HG02943 (cell line): ENCODE measurements around the gene ITPR1.
"Not testable (repeated sequence)": the region's sequence is repeated elsewhere in the genome, so short reads cannot be mapped to it uniquely, and the experiment has no call there.

Source experiments
- ATAC-seq: cut with Tn5 transposase; IDR thresholded peaks from one replicate; pipeline ENCODE4 v1.9.1; 2021; ENCODE audit warnings: mild to moderate bottlenecking, low read depth, moderate library complexity; ENCODE audit not compliant: unreplicated experiment

Gene ITPR1

DNA sequence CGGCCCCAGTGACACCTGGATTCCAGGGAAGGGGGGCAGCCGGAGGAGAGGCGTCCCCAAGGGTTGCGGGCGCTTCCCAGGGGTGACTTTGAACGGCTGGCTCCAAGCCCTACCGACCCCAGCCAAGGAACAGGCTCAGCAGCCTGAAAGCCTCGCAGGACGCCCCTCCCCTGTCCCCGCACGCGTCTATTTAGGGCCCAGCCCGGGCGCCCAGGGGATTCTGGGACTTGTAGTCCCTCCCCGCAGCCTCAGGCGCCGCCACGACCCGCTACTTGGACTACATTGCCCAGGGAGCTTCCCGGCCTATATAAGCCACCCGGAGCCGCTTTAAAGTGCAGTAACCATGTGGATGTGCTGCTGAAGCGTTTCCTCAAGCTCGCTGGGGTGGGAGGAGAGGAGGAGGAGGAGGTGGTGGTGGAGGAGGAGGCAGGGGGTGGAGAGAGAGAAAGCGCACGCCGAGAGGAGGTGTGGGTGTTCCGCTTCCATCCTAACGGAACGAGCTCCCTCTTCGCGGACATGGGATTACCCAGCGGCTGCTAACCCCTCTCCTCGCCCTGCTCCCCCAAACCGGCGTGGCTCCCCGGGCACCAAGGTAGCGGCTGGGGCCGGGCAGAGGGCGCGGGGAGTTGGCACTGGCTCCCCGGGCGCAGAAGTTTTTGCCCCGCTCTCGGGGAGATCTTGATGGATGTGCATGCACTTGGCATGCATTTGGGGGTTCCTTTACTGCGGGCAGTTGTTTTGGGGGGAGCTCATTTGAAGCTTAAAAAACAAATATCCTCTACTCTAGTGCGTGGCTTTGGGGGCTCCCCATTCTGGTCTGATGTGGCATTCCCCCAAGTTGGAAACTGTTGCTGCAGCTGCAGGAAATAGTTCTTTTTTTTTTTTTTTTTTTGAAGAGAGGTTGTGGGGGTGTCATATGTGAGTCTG is at the start of gene ITPR1:
TSS of gene ITPR1 (plus strand) at position 335 of the 927 bp plus-strand sequence. CDS start 23,144 bp downstream, outside the sequence.
- peak; percentile 92 for ATAC-seq

DNA sequence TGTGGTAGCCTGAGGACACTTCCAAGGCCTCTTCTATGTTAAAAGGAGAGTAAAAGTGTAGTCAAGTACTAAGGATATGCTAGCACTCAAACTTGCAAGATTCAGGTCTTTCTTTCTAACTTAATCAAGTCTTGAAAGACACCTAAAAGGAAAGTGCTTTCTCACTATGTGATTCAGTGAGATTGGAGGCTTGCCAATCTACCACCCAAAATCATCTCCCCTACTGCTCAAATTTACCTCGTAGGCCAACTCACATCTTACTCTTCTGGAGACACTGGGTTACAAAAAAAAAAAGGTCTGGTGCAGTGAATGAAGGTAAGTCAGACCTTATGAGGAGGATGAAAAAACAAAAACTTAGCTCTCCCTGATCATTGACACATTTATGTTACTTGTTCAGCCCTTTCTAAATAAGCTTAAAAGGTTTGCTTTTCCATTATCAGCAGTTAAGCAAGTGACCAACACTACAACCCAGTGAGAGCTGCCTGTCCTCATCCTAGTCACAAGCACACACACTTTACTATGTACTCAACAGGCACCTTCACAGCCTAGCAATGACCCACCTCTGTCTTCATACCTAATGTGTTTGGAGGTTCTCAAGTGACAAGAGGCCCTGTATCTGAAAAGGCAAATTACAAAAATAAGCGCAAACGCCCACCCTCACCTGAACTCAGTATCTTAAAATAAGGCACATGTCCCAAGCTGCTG is 45.7 kb upstream of the ITPR1 start:
- no peak for ATAC-seq

DNA sequence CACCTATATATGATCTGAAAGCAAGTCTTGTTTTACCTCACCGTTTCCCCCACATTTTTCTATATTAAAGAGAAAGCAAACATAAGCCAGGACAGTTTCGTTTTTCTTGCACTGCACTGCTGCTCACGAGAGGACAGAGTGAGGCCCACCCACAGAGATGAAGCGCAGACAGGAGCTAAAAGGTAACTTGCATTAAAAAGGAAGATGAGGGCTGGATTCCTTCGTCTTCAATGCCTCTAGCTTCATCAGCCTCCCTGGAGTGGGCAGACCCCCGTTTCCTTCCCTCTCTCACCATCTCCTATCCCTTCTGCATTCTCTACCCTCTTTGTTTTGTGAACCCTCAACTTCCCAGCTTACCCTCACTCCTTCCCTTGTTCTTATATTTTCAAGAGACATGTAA is 45.0 kb upstream of the ITPR1 start:
- ATAC-seq, result no peak

DNA sequence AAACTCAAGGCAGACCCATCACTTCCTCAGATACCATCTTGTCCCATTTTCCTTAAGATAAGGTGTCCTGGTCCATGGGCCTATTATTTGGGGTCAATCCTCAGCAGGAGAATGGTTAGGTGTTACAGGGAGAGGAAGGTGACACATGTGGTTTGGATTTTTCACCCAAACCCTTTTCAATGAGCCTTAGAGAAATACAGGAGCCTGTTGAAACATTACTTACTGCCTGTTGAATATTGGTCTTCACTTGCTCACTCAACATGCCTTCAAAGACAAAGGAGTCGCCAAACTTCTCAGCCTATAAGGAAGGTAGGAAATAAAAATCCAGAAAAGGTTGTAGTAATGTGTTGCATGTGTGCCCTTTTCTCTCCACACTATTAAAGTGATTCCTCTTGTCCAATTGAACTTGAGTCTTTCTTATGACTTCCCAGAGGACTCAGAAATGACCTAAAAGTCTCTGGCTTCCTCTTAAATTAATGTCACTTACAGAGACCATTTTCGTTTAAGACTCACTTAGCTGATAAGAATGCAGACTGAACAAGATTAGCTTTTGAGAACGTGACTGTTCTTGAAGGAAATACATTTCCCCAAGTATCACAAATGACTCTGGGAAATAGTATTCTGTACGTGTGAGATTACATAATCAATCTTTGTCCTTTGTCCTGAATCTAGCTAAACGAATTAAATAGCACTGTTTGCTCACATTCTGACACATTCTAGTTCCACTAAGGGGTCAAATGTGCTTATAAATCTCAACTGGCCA is 43.9 kb upstream of the ITPR1 start:
- ATAC-seq, result no peak

DNA sequence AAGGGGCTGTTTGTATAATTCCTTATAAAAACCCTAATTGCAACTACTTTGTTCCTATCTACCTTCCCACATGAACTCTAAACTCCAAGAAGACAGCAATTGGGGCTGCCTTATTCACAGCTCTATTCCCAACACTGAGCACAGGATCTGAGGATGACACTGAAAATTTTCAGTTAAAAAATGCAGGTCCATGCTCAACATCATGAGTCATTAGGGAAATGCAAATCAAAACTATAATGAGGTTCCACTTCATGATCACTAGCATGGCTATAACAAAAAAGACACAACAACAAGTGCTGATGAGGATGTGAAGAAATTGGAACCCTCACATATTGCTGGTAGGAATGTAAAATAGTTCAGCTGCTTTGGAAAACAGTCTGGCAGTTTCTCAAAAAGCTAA is 39.0 kb upstream of the ITPR1 start:
- no peak for ATAC-seq

DNA sequence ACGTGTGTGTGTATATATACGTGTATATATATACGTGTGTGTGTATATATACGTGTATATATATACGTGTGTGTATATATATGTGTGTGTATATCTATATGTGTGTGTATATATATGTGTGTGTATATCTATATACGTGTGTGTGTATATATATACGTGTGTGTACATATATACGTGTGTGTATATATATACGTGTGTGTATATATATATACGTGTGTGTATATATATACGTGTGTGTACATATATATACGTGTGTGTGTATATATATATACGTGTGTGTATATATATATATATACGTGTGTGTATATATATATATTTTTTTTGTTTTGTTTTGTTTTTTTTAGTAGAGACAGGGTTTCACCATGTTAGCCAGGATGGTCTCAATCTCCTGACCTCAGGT is 36.4 kb upstream of the ITPR1 start:
- ATAC-seq, result not testable (repeated sequence)

DNA sequence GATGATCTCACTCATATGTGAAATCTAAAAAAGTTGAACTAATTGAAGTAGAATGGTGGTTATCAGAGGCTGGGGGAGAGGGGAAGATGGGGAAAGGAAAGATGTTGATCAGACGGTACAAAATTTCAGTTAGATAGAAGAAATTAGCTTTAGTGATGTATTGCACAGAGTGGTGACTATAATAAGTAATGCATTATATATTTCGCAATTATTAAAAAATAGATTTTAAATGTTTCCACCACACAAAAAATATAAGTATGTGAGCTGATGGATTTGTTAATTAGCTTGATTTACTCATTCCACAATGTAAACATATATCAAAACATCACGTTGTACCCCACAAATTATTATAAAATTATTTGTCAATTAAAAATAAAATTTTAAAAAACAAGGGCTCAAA is 34.2 kb upstream of the ITPR1 start:
- no peak for ATAC-seq

DNA sequence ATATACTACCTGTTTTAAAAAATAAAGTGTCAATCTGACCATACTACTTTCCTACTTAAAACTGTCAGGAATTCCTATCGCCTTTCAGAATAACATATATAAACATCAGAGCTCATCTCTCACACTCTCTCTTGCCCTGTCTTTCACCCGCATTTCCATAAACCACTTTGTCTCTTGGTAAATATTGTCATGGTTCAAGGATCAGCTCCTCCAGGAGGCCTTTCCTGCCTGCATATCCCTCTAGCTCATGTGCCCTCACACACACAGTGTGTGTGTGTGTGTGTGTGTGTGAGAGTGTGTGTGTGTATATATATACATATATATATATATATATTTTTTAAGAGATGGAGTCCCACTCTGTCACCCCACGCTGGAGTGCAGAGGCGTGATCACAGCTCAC is 32.8 kb upstream of the ITPR1 start:
- ATAC-seq, result no peak

DNA sequence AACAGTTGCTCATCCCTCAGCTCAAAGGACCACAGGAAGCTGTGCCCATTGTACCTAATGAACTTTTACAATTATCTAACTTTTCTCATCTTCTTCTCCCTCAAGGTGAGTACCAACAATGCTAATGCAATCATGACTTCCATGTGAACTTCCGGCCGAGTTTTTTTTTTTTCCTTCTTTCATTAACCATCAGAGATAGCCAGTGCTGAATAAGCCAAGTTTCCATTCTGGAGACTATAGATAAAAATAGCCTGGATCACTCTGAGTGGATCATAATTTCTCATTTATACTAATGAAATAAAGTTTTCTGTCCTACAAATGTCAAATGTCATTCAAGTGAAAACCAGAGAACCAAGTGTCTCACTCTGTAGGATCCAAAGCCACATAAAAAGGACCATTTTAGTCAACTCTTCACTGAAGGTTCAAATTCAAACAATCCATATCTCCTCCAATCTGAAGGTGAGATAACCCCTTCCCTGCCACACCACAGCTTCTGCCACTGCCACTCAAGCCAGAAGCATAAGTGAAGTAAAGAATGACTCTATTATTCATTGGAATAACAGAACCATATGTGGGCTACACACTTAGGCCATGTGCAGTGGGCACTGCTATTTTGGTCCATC is 31.6 kb upstream of the ITPR1 start:
- ATAC-seq, result no peak

DNA sequence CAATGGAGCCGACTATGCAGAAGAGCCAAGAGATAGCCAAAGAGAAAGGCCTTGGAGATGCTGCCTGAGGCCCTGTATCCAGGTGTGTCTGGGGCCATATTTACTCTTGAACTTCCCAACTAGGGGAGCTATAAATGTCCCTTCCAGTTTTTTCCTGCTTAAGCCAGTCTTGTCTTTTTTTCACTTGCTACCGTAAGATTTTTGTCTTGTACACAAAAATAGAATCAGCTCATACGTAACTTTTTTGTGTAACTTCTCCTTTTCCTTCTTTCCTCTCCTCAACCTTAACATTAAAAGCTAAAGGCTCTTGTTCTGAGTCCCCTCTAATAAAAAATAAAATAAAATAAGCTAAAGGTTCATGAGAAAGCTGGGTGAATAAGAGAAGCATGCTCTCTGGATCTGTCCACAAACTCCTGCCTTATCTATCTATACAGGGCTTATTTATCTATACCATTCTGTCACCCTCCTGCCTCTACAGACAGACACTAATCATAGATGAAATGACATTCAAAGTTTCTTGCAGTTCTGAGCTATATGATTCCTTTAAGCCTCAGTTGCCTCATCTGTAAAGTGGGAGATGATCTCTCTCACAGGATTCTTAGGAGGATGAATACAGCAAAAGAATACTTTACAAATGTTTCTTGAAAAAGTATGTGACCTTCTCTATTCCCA is 30.6 kb upstream of the ITPR1 start:
- no peak for ATAC-seq

DNA sequence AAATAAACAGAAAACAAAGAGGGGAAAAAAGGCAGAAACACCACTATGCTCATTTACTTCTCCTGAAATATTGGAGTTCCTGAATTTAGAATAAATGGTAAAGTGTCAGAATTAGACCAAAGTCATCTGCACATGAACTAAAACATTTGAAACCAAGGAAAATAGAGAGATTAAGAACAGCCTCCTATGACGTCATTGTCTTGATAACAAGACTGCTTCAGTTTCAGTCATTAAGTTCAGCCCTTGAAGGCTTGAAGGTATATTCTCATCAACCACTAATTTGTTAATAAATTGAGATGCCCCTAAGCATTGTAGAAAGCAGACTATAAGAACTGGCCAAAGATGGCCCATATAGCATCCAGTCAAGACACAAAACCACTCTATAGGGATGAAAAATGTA is 28.6 kb upstream of the ITPR1 start:
- ATAC-seq, result no peak

DNA sequence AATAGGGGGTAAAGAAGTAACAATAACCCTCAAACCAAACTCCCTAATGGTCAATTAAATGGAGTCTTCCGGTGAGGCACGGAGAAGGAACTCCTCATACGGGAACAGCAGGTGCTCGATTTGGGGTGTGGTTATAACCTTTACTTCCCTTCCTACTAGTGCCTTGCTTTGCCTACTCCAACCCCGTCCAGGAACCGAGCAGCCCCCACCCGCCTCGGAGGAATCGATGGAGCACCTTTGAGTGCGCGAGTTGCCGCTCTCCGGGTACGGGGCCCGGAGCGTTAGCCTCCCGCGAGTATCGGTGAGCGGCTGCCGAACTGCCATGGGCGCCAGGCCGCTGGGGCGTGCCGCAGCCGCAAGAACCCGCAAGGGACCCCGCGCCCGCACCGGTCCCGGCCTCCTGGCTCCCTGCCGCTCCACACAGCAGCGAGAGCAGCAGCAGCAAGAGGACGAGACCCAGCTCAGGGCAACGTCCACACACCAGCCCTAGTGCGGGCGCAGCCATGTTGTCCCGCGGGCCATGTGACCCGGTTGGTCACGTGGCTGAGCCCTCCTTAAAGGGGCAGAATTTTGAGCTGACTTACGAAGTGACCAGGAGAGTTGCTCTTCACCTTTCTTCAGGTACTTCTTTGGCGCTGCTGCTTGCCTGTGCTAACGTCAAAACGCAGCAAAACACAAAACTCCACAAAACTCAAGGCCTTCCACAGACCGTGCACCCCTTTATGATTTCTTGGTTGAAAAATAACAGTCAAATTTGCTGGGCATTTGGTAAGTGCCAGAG is 26.2 kb upstream of the ITPR1 start, which contains the start of gene SUMF1:
TSS of gene SUMF1 (minus strand) at position 529 of the 781 bp plus-strand sequence. CDS start at position 505, 24 bp downstream.
- peak; percentile 100 for ATAC-seq

DNA sequence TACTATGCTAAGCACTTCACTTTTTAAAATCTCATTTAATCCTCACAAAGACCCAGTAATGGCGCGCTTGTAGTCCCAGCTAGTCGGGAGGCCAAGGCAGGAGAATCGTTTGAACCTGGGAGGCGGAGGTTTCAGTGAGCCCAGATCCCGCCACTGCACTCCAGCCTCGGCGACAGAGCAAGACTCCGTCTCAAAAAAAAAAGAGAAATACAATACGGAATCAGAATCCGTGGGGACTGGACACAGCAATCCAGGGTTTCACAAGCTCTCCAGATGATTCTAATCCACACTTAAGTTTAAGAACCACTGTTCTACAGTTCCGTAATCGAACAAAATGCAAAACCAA is 25.7 kb upstream of the ITPR1 start:
- ATAC-seq, result no peak

DNA sequence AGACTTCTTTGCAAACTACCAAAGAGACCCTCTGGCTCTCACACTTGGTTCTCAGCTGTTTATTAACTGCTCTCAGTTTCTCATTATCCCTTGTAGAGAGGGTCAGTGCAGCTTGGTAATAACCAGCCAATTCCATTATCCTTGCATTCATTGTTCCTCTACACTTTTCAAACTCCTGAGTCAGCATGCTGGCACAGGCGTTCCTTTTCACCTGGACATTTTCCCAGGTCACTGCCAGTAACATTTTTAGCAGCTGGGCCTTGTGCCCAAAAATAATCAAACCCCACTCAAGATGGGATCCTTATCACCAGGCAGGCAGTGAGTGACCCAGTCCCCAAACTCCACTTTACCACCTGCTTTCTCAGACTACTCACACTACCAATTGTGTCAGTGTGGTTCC is 21.2 kb upstream of the ITPR1 start:
- no peak for ATAC-seq

DNA sequence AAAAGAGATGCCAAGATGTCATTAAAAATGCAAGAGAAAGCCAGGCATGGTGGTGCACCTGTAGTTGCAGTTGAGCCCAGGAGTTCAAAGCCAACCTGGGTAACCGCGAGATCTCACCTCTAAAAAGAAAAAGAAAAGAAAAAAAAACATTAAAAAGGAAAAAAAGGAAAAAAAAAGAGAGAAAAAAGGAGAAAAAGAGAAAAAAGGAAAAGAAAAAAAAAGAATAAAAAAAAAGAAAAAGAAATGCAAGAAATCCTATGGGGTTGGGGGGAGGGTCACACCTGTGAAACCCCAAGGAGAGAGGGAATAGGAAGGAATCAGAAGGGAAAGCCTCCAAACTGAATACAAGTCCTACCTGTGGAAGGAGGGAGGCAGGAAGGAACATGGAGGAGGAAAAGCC is 20.8 kb upstream of the ITPR1 start:
- ATAC-seq, result no peak

DNA sequence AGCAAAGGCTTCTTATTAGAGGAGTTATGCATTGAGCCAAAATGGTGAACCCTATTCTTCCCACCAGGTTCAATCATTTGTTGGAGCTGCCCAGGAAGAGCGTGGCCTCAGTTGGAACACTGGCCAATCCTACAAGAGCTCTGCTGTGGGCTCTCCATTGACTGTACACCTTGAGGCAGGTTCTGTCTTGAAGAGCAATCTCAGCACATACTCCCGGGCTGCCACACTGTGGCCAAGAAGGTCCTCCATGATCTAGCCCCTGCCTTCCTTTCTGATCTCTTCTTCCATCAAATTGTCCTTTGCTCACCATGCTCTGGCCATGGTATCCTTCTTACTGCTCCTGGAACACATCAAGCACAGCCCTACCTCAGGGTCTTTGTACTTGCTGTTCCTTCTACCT is 20.4 kb upstream of the ITPR1 start:
- ATAC-seq, result no peak

DNA sequence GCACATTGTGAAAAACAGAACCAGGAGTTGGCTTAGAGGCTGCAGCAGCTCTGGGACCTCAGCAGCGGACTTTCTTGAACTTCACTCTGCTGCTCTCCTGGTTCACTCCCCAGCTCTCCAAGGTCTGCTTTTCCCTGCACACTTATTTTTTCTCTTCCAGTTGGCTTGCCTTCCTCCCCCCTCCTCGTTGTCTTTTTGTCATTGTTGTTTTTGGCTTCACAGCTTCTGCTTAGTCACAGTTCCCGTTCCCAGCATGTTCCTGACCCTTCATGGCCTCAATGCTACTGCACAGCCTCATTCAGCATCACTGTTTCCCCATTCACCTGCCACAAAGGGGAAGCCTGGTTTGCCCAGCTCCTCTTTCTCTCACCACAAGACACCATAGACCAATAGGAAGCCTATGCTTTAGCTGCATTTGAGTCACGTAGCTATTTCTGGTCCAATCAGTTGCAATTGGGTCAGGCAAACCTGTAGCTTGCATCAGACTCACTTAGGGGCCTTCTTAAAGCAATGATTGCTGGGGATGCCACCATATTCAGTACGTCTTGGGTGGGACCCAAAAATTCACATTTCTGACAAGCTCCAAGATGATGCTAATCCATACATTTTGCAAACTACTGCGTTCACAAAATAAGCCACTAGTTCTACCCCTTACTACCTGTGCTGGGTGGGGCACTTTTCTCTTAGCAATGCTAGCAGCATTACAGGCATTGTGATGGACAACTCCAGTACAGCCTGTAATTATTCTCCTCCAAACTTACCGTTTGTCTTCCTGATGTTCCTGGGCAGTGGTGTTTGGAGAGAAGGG is 18.3 kb upstream of the ITPR1 start:
- ATAC-seq, result no peak

DNA sequence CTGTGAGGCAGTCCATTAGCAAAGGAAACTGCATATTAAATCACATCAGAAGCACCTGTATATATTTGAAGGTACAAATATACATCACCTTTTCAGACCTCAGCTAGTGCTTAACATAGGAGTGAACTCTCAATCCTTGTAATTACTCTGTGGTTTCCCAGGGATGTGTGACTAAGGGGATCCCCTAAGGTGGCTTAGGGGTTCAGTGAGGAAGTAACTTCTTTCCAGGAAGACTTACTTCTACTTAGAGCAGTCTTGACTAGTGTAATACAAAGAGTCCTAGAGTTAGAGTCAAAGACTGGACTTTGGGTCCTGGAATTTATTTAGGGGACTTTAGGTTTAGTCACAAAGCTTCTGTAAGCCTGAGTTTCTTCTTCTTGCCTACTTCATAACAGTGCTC is 17.3 kb upstream of the ITPR1 start:
- ATAC-seq, result no peak
